A172 (cell line): ENCODE data around the gene PCDH9. TPM values are rescaled to one million over a fixed set of nuclear protein-coding genes. Genes with fewer than 3 reads are reported as not detected.
A peak's percentile ranks its signal among the peaks of the same experiment; 100 is the strongest.

Source experiments
- DNase-seq: peaks from one replicate; pipeline ENCODE4 v3.0.0-alpha.2; 2015; ENCODE audit warnings: low spot score
- total RNA-seq: library from RNA; depleted of rRNA; stranded (reverse); fragments of >200 nt; shearing (Covaris generic); gene quantifications from 2 replicates; pipeline ENCODE4 v1.2.3, GENCODE V29; 2014

PCDH9 gene
- total RNA-seq, 1 experiment from 2014 or later, result 0.02 TPM

GRCh38 chr13:66528180-66528579, 702.0 kb downstream of the PCDH9 start:
- no peak for DNase-seq

GRCh38 chr13:66520511-66521355, 709.4 kb downstream of the PCDH9 start:
- no peak for DNase-seq

- DNase-seq, result no peak
Observed at GRCh38 chr13:66519259-66519658, 710.9 kb downstream of the PCDH9 start.

GRCh38 chr13:66518068-66518467, 712.1 kb downstream of the PCDH9 start:
- no peak for DNase-seq

GRCh38 chr13:66513728-66514127, 716.4 kb downstream of the PCDH9 start:
- DNase-seq, result peak; percentile 19

- DNase-seq, result no peak
Observed at GRCh38 chr13:66509175-66509574, 721.0 kb downstream of the PCDH9 start.

GRCh38 chr13:66508153-66508909, 721.8 kb downstream of the PCDH9 start:
- DNase-seq, result peak; percentile 16

GRCh38 chr13:66506979-66507378, 723.2 kb downstream of the PCDH9 start:
- no peak for DNase-seq

- DNase-seq, result no peak
Observed at GRCh38 chr13:66506051-66506777, 723.9 kb downstream of the PCDH9 start.

GRCh38 chr13:66503890-66504289, 726.2 kb downstream of the PCDH9 start:
- DNase-seq, result no peak

GRCh38 chr13:66501181-66501580, 729.0 kb downstream of the PCDH9 start:
- no peak for DNase-seq

- DNase-seq, result no peak
Observed at GRCh38 chr13:66492479-66492878, 737.7 kb downstream of the PCDH9 start.

- no peak for DNase-seq
Observed at GRCh38 chr13:66491251-66491650, 738.9 kb downstream of the PCDH9 start.

- no peak for DNase-seq
Observed at GRCh38 chr13:66489586-66489985, 740.5 kb downstream of the PCDH9 start.

- no peak for DNase-seq
Observed at GRCh38 chr13:66489172-66489571, 741.0 kb downstream of the PCDH9 start.

- no peak for DNase-seq
Observed at GRCh38 chr13:66483712-66484111, 746.4 kb downstream of the PCDH9 start.

- no peak for DNase-seq
Observed at GRCh38 chr13:66482836-66483235, 747.3 kb downstream of the PCDH9 start.

GRCh38 chr13:66477816-66478215, 752.3 kb downstream of the PCDH9 start:
- no peak for DNase-seq

GRCh38 chr13:66475061-66475460, 755.1 kb downstream of the PCDH9 start:
- DNase-seq, result no peak

GRCh38 chr13:66469745-66470144, 760.4 kb downstream of the PCDH9 start:
- DNase-seq, result no peak

GRCh38 chr13:66468656-66469055, 761.5 kb downstream of the PCDH9 start:
- no peak for DNase-seq

- DNase-seq, result no peak
Observed at GRCh38 chr13:66462187-66462586, 767.9 kb downstream of the PCDH9 start.
